LNCaP clone FGC (cell line): ENCODE results near the gene GRM6.

ENCODE experiments used
- DNase-seq: peaks from one replicate; pipeline ENCODE4 v3.0.0-alpha.2; 2011; ENCODE audit warnings: low read depth
- H3K4me3 ChIP-seq: 2 replicates; pipeline ENCODE4 v1.5.1; 2011; ENCODE audit warnings: mild to moderate bottlenecking, low read depth, low read length, control low read depth
- TF ChIP-seq, protein P1 (sequence below): IDR thresholded peaks from 2 replicates; pipeline ENCODE4 v1.5.1; 2012; ENCODE audit warnings: mild to moderate bottlenecking; ENCODE audit not compliant: control insufficient read depth, insufficient read depth; ENCODE audit errors: extremely low read depth

The GRM6 gene

DNA sequence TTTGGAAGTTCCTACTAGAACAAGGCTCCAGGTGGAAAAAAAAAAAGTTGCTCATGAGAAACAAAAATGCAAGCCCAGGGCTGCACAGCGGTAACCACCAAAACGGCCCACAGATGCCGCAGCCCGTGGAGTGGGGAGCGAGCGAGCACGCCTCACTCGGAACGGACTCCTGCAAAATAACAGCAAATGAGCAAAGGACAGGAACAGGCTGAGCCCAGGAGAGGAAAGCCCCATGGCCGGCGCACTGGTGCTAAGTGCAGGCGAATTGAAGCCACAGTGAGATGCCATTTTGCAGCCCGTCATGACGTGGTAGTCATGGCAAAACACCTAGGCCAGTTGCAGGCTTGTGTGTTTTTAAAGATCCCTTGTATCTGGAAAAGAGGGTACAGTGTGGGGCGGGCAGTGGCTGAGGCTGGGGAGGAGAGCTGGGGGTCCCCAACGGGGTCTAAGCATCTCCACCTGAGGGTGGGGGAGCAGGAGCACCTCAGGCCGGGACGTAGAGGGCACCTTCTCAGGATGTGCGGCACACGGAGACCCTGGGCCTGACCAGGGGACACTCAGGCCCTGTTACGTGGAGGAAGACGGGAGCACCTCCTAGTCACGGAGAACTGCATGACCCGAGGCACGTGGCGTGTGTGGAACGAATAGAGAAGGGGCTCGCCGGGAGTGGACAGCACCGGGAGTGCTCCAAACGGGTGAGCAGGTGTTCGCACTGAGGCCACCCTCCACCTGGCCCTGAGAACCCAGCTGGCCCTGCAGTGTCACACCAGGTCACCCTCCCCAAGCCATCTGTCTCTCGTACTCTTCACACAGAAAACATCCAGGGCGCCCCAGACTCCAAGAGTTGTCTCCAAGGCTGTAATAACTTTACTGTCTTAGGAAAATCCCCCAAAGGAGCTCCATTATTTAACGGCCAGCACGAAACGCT, 10.7 kb downstream of the GRM6 start:
- H3K4me3 ChIP-seq = no peak overlapping the region
- DNase-seq = no peak
- TF ChIP-seq, protein P1, sequence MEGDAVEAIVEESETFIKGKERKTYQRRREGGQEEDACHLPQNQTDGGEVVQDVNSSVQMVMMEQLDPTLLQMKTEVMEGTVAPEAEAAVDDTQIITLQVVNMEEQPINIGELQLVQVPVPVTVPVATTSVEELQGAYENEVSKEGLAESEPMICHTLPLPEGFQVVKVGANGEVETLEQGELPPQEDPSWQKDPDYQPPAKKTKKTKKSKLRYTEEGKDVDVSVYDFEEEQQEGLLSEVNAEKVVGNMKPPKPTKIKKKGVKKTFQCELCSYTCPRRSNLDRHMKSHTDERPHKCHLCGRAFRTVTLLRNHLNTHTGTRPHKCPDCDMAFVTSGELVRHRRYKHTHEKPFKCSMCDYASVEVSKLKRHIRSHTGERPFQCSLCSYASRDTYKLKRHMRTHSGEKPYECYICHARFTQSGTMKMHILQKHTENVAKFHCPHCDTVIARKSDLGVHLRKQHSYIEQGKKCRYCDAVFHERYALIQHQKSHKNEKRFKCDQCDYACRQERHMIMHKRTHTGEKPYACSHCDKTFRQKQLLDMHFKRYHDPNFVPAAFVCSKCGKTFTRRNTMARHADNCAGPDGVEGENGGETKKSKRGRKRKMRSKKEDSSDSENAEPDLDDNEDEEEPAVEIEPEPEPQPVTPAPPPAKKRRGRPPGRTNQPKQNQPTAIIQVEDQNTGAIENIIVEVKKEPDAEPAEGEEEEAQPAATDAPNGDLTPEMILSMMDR = no peak

DNA sequence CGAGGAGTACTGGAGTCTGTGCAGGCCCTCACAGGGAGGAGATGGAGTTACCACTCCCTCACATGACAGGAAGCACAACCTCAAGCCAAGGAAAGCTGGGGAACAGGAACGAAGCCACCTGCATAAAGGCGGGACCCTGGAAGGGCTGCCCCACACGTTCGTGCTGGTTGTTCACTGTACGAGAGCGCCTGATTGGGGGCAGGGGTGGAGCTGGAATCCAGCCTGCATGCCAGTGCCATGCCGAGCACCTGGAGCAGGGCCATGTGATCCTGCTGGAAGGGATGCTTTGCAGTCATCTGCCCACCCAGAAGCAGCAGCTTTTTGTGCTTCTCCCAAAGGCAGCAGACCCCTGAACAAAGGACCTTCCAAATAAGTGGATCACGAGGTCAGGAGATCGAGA, 11.4 kb downstream of the GRM6 start:
- DNase-seq = no peak
- TF ChIP-seq, protein P1 = no peak
- H3K4me3 ChIP-seq = no peak overlapping the region

DNA sequence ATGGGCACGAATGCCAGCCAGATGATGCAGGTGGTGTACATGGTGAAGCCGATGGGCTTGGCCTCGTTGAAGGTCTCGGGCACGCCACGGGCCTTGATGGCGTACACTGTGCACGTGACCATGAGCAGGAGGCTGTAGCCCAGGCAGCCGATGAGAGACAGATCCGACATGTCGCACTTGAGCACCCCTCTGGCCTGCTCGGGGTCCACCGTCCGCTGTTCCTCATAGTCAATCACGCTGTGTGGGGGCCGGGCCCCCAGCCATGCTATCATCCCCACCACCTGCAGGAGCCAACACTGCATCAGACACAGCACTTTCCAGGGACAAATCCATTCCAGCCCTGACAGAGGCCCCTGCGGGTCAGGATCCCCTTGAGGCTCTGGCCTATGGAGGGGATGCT, 12.2 kb downstream of the GRM6 start:
- TF ChIP-seq, protein P1 = no peak
- DNase-seq = no peak
- no peak overlapping the region for H3K4me3 ChIP-seq

- DNase-seq = no peak
- TF ChIP-seq, protein P1 = no peak
- H3K4me3 ChIP-seq = no peak overlapping the region
These were observed 13.7 kb downstream of the GRM6 start for GRCh38 chr5:178981381-178981780.

DNA sequence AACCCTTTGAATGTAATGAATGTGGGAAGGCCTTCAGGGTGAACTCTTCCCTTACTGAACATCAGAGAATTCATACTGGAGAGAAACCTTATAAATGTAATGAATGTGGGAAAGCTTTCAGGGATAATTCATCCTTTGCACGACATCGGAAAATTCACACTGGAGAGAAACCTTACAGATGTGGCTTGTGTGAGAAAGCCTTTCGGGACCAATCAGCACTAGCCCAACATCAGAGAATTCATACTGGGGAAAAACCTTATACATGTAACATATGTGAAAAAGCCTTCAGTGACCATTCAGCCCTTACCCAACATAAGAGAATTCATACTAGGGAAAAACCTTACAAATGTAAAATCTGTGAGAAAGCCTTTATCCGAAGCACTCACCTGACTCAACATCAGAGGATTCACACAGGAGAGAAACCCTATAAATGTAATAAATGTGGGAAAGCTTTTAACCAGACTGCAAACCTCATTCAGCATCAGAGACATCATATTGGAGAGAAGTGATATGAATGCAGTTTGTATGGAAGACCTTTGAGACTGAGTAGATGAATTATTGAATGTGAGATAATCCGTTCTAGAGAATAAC, 29.6 kb downstream of the GRM6 start:
- no peak for DNase-seq
- TF ChIP-seq, protein P1 = no peak
- no peak overlapping the region for H3K4me3 ChIP-seq

DNA sequence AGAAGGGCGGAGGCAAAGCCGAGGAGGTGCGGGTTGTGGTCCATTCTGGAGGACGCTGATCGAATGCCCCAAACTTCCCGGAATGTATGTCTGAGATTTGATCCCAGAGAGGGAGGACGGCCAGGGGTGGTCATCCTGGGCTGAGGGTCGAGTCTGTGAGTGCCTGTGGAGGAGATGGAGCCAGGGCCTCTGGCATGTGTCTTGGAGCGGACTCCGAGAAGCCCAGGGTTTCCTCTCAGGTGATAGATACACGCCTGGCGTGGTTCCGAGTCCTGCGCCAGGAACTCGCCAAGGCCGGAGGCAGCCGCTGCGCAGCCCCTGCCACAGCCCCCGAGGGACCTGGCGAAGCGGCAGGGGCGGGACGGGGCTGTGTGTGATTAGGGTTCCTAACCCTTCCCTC, 53.8 kb downstream of the GRM6 start:
- TF ChIP-seq, protein P1 = no peak
- H3K4me3 ChIP-seq = peak overlapping the region; percentile 60
- DNase-seq = no peak
